DMS 273 (cell line): Measurements from ENCODE around the gene NPTX2.
"Not testable (repeated sequence)": the region's sequence is repeated elsewhere in the genome, so short reads cannot be mapped to it uniquely, and the experiment has no call there.

ENCODE experiments used
- DNase-seq: peaks from one replicate; lab custom pipeline; 2025; ENCODE audit not compliant: unreplicated experiment; lab: John Stamatoyannopoulos, UW

NPTX2 gene, protein sequence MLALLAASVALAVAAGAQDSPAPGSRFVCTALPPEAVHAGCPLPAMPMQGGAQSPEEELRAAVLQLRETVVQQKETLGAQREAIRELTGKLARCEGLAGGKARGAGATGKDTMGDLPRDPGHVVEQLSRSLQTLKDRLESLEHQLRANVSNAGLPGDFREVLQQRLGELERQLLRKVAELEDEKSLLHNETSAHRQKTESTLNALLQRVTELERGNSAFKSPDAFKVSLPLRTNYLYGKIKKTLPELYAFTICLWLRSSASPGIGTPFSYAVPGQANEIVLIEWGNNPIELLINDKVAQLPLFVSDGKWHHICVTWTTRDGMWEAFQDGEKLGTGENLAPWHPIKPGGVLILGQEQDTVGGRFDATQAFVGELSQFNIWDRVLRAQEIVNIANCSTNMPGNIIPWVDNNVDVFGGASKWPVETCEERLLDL

DNA sequence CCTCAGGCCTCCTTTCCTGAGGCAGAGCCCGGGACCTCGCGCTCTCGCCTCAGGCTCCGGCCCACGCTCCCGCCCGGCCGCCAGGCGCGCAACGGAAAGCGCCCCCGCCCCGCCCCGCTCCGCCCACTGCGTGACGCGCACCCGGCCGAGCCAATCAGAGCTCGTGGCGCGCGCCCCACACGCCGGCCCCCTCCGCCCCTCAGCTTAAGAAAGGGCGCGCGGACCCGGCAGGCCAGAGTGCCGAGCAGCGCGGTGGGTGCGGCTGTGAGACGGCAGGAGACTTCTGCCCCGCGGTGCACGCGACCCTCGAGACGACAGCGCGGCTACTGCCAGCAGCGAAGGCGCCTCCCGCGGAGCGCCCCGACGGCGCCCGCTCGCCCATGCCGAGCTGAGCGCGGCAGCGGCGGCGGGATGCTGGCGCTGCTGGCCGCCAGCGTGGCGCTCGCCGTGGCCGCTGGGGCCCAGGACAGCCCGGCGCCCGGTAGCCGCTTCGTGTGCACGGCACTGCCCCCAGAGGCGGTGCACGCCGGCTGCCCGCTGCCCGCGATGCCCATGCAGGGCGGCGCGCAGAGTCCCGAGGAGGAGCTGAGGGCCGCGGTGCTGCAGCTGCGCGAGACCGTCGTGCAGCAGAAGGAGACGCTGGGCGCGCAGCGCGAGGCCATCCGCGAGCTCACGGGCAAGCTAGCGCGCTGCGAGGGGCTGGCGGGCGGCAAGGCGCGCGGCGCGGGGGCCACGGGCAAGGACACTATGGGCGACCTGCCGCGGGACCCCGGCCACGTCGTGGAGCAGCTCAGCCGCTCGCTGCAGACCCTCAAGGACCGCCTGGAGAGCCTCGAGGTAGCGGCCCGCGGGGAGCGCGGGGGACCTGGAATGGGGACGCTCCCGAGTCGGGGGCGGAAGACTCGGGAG is at the start of gene NPTX2:
TSS of gene NPTX2 (plus strand) at position 235 of the 909 bp plus-strand sequence. CDS start at position 412, 177 bp downstream.
- peak; percentile 95 for DNase-seq

DNA sequence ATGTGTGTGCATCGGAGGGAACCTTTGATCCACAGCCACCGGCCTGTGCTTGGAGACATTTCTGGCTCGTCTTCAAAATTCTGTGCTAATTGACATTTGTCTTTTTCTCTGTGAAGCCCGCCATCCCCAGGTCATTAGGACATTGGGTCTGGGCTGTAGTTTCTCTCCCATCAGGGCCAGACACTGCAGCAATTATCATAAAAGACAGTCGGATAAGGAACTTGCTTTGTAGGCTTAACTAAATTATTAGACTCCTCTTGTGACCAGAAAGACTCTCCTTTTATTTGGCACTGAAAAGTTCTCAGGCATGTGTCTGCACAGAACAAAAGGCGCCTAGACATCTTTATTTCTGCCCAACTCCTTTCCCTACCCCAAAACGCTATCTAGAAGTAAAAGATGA is 49.1 kb upstream of the NPTX2 start:
- DNase-seq, result no peak

DNA sequence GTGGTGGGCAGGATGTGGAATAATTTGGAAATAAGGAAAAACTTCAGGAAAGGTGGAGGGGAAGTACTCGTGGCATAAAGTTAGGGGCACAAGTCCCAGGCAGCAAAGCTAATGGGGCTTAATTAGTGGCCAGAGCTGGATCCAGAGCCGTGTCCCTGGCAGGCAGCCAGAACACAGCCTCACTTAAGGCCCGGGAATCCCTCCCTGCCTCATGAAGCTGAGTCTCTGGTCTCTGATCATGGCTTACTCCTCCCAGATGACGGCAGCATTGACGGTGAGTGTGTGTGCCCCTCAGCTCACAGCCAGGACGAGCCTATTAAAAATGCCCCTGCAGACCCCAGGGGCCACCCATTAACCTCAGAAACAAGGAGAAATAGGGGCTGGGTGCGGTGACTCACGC is 48.2 kb upstream of the NPTX2 start:
- peak; percentile 60 for DNase-seq

DNA sequence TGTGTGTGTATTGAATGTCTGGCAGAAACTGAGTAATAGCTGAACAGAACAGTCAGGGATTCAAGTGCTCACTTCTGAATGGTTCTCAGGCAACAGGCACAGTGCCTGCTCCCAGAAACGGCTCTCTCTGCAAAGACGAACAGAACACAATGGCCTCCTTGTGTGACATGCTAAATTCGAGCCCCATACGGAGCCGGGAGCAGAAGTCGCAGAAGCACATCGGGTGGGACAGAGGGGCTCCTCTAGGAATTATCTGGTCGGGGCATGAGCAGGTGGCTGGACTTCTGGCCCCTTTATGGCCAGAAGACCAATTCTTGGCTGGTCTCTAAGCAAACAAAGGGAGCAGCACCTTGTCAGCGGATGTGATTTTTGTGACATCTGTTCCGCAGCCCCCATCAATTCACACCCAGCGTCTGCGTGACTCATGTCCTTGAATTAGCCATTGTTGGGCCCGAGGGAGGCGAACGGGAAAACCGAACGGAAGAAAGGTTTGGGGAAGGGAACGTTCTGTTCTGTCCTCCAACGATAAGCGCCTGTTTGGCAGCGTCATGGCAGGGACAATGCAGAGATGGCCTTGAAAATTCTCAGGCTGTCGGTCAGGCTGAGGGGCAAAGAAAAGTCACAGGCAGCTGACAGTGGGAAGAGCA is 47.3 kb upstream of the NPTX2 start:
- DNase-seq, result peak; percentile 64

DNA sequence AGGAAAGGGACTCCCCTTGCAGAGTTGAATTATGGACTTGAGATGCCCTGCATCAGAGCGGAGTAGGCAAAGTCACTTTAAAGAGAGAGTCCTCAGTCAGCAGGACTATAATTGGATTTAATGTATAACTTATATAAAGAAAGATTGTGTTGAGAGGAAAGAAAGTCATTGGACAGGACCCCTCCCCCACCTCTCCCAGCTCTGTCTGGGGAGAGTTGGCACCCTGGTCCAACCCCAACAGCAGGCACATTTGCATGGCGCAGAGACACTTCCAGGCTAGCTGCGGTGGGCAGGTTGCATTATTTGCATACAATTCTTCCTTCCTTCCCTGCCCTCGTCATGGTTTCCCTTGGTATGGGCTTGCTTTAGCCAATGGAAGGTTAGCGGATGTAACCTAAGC is 46.1 kb upstream of the NPTX2 start:
- peak; percentile 26 for DNase-seq

DNA sequence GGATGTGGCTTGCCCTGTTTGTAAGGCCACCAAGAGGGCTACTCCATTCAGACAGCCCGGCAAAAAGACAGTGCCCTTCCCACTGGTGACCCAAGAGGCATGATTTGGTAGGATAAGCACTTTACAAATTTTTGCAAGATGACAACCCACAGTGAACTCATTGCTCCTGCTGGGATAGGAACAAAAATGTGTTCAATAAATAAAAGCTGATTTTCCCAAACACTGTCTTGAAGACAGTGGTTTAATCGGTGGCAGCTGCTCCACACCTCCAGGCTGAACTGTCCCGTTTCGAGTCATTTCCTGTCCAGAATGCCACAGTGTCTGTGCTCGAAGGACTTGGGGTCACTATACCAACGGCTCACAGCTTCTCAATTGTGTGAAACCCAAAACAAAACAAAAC is 45.1 kb upstream of the NPTX2 start:
- no peak for DNase-seq

DNA sequence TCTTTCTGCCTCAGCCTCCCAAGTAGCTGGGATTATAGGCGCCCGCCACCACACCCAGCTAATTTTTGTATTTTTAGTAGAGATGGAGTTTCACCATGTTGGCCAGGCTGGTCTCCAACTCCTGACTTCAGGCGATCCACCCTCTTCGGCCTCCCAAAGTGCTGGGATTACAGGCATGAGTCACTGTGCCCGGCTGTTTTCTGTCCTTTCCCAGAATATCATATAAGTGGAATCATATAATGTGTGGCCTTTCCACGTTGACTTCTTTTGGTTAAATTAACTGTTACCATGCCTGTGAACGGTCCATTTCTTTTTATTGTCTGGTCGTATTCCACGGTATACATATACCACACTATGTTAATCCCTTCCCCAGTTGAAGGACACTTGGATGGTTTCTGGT is 44.4 kb upstream of the NPTX2 start:
- DNase-seq, result not testable (repeated sequence)

DNA sequence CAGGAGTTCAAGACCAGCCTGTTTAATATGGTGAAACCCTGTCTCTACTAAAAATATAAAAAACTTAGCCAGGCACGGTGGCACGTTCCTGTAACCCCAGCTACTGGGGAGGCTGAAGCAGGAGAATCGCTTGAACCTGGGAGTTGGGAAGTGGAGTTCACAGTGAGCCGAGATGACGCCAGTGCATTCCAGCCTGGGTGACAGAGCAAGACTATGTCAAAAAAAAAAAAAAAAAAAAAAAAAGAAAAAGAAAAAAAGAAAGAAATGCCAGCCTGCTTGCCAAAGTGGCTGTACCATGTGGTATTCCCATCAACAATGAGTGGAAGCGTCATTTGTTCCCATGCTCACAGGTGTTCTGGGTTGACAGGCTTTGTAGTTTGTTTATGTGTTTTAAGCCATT is 43.3 kb upstream of the NPTX2 start:
- no peak for DNase-seq

DNA sequence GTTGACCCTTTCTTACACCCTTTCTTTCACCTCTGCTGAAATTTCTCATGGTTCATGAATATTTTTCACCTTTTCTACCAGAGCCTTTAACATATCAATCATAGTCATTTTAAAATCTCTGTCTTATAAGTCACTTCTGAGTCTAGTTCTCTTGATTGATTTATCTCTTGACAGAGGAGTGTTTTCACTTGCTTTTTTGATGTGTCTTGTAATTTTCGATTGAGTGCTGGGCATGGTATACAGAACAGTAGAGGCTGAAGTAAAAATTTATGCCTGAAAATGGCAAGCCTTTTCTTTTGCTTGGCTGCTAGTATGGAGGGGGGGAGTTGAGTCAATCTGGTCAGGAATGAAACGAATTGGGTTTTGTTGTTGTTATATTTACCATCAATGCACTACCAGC is 41.2 kb upstream of the NPTX2 start:
- no peak for DNase-seq

DNA sequence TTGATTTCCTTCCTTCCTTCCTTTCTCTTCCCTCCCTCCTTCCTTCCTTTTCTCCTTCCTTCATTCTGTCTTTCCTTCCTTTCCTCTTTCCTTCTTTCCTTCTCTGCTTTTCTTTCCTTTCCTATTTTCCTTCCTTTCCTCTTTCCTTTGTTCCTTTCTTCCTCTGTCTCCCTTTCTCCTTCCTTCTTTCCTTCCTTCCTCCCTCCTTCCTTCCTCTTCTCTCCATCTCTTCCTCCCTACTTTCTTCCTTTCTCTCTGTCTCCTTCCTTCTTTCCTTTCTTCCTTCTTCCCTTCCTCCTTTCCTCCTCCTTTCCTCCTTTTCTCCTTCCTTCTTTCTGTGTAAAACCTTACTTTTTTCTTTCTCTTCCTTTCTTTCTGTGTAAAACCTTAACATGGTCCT is 32.3 kb upstream of the NPTX2 start:
- no peak for DNase-seq

DNA sequence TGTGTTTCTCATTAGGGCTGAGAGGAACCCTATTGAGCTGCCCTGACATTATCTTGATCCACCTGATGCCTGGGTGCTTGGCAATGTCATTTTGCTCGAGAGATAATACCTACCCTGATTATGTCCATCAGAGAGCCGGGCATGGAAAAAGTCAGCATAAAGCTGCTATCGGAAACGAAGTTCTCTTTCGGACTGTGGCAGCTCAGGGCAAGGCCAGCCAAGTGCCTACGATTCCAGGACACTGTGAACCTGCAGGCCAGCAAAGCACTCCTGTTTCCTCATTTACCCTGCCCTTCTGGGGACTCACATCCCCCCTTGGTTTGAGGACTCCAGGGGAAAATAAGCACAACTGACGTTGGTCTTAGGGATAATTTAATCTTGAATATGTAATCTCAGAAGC is 25.2 kb upstream of the NPTX2 start:
- DNase-seq, result no peak

DNA sequence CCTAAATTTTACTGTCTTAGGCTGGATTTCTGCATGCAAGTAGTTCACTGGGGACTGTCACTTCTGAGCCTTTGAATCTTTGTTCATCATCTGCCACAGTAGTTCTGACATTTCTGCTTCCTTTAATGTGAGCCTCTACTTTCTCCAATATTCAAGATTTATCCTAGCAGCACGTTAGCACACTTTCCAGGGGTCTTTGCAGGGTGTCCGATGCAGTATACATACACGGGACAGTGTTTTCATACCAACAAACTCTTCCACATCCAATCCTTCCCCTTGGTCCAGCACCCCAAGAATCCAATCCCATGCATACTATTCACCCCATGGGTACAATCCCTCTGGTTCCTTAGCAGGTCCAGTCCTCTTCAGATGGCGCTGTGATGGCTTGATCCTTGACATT is 22.7 kb upstream of the NPTX2 start:
- DNase-seq, result no peak

DNA sequence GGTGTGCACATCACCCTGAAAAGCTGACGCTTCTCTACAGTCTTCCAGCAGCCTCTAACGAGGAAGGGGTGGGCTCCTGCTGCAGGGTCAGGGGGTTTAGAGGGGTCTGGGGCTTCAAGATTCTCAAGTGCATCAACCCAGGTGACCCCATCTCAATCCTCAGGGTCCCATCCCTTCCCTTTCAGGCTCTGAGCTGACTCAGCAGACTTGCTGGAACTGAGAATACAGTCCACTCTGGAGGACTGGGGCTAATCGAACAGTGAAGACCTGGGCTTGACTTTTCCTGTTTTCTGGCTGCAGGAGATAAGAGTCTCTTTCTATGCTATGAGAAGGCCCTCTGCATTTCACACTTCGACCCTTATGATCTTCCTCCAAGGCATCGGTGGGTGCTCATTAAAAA is 22.3 kb upstream of the NPTX2 start:
- no peak for DNase-seq

DNA sequence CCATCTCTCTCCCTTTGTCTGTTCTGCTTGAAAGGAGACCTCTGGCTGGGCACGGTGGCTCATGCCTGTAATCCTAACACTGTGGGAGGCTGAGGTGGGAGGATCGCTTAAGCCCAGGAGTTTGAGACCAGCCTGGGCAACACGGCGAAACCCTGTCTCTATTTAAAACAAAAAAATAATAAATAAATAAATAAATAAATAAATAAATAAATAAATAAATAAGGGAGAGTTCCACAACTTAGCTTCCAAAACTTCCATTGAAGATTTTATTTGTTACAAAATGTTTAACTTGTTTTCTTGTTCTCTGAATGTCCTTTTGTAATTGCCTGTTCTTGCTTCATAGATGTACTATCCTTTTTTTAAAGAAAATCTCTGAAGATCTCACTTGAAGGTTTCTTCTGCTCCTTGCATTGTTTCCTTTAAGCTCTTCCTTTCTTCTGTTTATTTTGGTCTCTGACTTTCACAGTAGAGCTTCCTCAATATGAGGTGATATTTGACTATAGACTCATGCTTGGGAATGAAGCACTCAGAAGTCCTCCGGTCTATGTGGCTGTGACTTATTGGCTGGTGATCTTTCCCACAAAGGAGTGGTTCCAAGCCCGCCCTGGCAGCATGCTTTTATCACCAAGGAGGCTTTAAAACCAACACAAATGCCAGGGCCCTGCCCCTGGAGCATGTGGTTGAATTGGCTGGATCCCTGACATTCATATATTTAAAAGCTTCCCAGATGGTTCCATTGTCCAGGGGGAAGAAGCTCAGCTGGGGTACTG is 18.1 kb upstream of the NPTX2 start:
- no peak for DNase-seq

DNA sequence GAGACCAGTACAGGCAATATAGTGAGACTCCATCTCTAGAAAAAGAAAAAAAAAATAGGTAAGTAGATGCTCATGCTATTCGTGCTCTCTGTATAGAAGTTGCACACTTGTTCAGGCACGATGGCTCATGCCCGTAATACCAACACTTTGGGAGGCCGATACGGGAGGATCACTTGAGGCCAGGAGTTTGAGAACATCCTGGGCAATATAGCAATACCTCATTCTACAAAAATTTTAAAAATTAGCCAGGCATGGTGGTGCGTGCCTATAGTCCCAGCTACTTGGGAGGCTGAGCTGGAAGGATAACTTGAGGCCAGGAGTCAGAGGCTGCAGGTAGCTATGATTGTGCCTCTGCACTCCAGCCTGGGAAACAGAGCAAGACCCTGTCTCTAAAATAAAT is 17.2 kb upstream of the NPTX2 start:
- no peak for DNase-seq

DNA sequence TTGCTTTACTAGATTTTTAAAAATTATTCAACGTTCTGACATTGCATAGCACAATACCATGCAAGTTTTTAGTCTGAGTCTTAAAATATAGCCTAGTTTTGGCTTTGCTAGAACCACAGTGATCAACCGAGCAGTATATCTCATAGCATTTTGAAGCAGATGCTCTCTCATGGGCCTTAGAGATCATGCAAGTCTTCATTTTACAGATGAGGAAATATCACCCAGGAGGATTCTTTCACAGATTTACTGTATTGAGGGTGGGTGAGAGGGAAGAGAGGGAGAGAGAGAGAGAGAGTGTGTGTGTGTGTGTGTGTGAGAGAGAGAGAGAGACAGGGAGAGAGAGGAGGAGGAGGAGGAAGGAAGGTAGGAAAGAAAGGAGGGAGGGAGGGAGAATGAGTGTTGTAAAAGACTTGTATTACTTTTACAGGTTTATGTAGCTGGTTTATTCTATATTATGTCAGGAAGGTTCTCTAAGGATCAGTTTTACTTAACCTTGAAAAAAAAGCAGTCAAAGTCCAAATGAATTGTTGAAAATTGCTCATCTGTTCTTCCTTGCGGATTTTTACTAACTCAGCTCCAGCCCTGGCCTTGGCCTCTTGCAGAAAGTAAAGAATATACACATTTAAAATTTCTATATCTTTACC is 14.2 kb upstream of the NPTX2 start:
- DNase-seq, result no peak

DNA sequence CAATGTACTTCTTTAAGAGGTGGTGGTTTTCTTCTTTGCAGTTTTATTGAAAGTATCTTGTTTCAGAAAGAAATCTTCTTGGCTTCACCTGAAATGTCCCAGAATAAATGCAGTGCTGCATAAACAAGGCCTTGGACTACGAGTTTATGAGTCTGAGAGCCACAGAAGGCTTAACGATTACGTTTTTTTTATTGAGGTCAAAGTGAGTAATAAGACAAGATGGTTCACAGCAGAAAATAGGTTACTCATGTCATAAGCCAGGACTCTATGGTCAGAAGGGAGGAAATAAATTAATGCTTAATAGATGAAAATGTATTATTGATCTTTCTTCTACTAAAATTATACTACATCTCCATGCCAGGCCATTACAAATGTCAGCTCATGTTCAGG is 13.7 kb upstream of the NPTX2 start:
- DNase-seq, result no peak

DNA sequence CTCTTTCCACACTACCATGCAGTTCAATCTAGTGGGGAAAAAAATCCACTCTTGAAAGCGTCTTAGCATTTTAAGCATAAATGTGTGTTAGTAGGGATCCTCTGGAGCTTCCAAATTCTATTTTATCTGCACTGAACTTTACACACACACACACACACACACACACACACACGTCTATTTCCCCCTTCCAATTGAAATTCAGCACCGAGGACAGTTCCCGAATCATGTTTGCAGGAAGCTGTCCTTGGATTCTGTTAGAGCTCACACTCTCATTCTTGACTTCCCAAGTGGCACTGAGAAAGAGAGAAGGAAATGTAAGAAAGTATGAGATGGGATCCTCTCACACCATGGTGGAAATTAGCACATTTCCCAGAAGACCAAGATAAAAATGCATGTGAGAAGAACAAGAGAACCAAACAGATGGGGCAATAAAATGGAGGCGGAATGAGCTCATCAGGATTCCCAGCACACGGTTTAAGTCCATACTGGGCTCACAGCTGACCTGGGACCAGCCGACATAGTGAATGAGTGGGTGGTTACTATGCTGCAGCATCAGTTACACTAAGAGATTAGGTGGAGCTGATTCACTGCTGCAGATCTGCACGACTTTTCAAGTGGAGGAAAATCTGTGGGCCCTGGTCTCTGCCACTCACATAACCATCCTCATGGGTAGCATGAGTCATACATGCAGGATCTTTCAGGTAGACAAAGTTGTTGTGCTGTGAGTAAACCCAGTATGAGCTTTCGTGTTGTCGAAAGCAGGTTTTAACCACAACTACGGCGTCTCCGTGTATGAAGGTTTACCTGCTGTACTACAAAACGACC is 3.3 kb upstream of the NPTX2 start:
- DNase-seq, result peak; percentile 80

DNA sequence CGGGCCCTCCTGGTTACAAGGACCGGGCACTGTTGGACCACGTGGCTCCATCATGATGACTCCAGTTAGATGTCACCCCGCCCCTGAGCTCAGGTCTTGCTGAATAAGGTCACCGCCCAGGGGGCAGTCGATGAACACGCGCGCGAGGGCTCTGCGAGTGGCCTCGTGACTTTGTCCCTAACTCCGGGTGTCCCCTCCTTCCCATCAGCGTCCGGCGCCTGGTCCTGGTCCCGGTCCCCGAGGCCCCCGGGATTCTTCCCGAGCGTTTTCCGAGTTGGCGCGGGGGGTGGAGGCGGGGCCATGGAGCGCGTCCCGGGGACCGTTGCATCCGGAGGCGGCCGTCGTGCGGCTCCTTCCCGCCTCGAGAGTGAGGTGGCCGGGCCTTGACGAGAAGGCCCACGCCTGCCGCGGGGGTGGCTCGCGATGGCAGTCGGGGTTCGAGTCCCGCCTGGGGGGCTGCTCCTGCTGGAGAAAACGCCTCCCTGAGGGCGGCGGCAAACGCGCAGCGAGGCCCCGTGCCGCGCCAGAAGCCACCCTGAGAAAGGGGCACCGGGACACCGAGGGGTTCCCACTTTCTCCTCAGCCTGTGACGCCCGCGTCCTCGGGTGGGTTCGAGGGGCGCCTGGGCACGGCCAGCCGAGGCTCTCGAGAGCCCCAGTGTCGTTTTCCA is 569 bp upstream of the NPTX2 start:
- DNase-seq, result peak; percentile 59
